H1 (cell line): ENCODE results near the gene SSNA1. TPM values are rescaled to one million over a fixed set of nuclear protein-coding genes. Genes with fewer than 3 reads are reported as not detected.
"Not testable (repeated sequence)": the region's sequence is repeated elsewhere in the genome, so short reads cannot be mapped to it uniquely, and the experiment has no call there.

Experiments used
- CTCF ChIA-PET: fragments of 300-600 bp; sonication (Branson Sonifier 250); formaldehyde crosslinking; loops from one replicate; lab custom pipeline; 2021; ENCODE audit not compliant: partially characterized antibody; lab: Charles Lee
- POLR2A ChIA-PET: fragments of 300-600 bp; sonication (Branson Sonifier 250); formaldehyde crosslinking; loops from one replicate; lab custom pipeline; 2021; ENCODE audit warnings: inconsistent platforms; ENCODE audit not compliant: partially characterized antibody; lab: Charles Lee
- DNase-seq, 2 experiments: peaks; one replicate each; pipeline versions ENCODE4 v3.0.0 to v3.0.0-alpha.2; 2010 to 2022; ENCODE audit warnings: low spot score in 2 of 2, low read depth in 1 of 2, mixed read lengths in 1 of 2
- FAIRE-seq: peaks from 2 replicates; lab custom pipeline; 2011; peaks lifted over from hg19 to GRCh38; lab: Jason Lieb, UNC
- H2AFZ ChIP-seq: 2 replicates; pipeline ENCODE4 v1.8.1; 2012; ENCODE audit warnings: low read length, inconsistent platforms
- H2AK5ac ChIP-seq: 2 replicates; pipeline ENCODE4 v1.6.1; 2013; ENCODE audit warnings: low read depth, low read length
- H2BK120ac ChIP-seq: replicated peaks from 2 replicates; pipeline ENCODE3; 2013; ENCODE audit warnings: low read depth, low read length, inconsistent platforms
- H2BK12ac ChIP-seq: 2 replicates; pipeline ENCODE4 v1.6.1; 2013; ENCODE audit warnings: low read depth, low read length
- H2BK15ac ChIP-seq: 2 replicates; pipeline ENCODE4 v1.6.1; 2013; ENCODE audit warnings: low read length
- H2BK20ac ChIP-seq: 2 replicates; pipeline ENCODE4 v1.6.1; 2013; ENCODE audit warnings: low read length
- H2BK5ac ChIP-seq: 2 replicates; pipeline ENCODE4 v1.6.1; 2013; ENCODE audit warnings: low read depth, low read length
- H3K14ac ChIP-seq: 2 replicates; pipeline ENCODE4 v1.6.1; 2013; ENCODE audit warnings: inconsistent platforms; ENCODE audit not compliant: insufficient read length
- H3K18ac ChIP-seq: 2 replicates; pipeline ENCODE4 v1.6.1; 2013; ENCODE audit warnings: low read length; ENCODE audit errors: extremely low read depth
- H3K23ac ChIP-seq: 2 replicates; pipeline ENCODE4 v1.6.1; 2013; ENCODE audit warnings: inconsistent platforms; ENCODE audit not compliant: insufficient read length
- H3K23me2 ChIP-seq: 2 replicates; pipeline ENCODE4 v1.6.1; 2013; ENCODE audit warnings: low read depth, low read length
- H3K27ac ChIP-seq: 2 replicates; pipeline ENCODE4 v1.6.1; 2011; ENCODE audit warnings: low read depth, low read length, inconsistent platforms
- H3K27me3 ChIP-seq, 4 experiments: replicated peaks in 1 of 4; 1 replicate in 1 of 4; 2 replicates in 3 of 4; pipeline versions ENCODE4 v1.6.1 to v1.8.1; 2011 to 2013; ENCODE audit warnings: low read length in 3 of 4, mild to moderate bottlenecking in 3 of 4, inconsistent platforms in 2 of 4, mixed read lengths in 2 of 4, moderate library complexity in 1 of 4; ENCODE audit not compliant: control insufficient read depth in 3 of 4, insufficient read depth in 3 of 4; ENCODE audit errors: extremely low read depth in 1 of 4
- H3K36me3 ChIP-seq, 4 experiments: 2 replicates each; pipeline versions ENCODE4 v1.6.1 to v1.8.1; 2011 to 2013; ENCODE audit warnings: mild to moderate bottlenecking in 4 of 4, low read length in 3 of 4, moderate library complexity in 2 of 4, control low read depth in 1 of 4, inconsistent platforms in 1 of 4; ENCODE audit not compliant: insufficient read depth in 4 of 4, control insufficient read depth in 2 of 4
- H3K4ac ChIP-seq: replicated peaks from 2 replicates; pipeline ENCODE3; 2013; ENCODE audit warnings: low read length, low read depth, mixed read lengths, inconsistent platforms; ENCODE audit not compliant: insufficient read length
- H3K4me1 ChIP-seq, 4 experiments: replicated peaks in 1 of 4; 1 replicate in 1 of 4; 2 replicates in 3 of 4; pipeline versions ENCODE4 v1.6.1 to v1.8.1; 2011 to 2013; ENCODE audit warnings: low read length in 3 of 4, inconsistent platforms in 2 of 4, mixed read lengths in 1 of 4; ENCODE audit not compliant: insufficient read depth in 4 of 4, control insufficient read depth in 3 of 4
- H3K4me2 ChIP-seq, 2 experiments: 2 replicates each; pipeline versions ENCODE4 v1.6.1 to v1.8.1; 2011 to 2013; ENCODE audit warnings: low read depth in 2 of 2, low read length in 2 of 2, control low read depth in 1 of 2, inconsistent platforms in 1 of 2, mild to moderate bottlenecking in 1 of 2; ENCODE audit not compliant: insufficient read depth in 1 of 2
- H3K4me3 ChIP-seq, 4 experiments: fragments of 200-600, 300-600 bp in 1 of 4; sonication (generic), shearing (Covaris generic), sonication (Bioruptor Twin) in 1 of 4; 2 replicates each; pipeline versions ENCODE4 v1.5.1 to v1.8.1; 2011 to 2016; ENCODE audit warnings: low read length in 4 of 4, low read depth in 3 of 4, control low read depth in 2 of 4, inconsistent platforms in 2 of 4, mild to moderate bottlenecking in 2 of 4, mixed read lengths in 1 of 4, moderate library complexity in 1 of 4; ENCODE audit not compliant: insufficient read depth in 2 of 4; ENCODE audit errors: extremely low read depth in 1 of 4
- H3K56ac ChIP-seq: replicated peaks from 2 replicates; pipeline ENCODE3; 2013; ENCODE audit warnings: low read depth, mild to moderate bottlenecking, mixed read lengths, low read length, inconsistent platforms; ENCODE audit not compliant: insufficient read length
- H3K79me1 ChIP-seq: 2 replicates; pipeline ENCODE4 v1.6.1; 2013; ENCODE audit warnings: low read depth, low read length, control low read depth
- H3K79me2 ChIP-seq, 2 experiments: 2 replicates each; pipeline versions ENCODE4 v1.6.1 to v1.8.1; 2012 to 2013; ENCODE audit warnings: low read length in 2 of 2, mild to moderate bottlenecking in 2 of 2, inconsistent platforms in 1 of 2; ENCODE audit not compliant: insufficient read depth in 2 of 2, control insufficient read depth in 1 of 2
- H3K9ac ChIP-seq, 4 experiments: replicated peaks in 1 of 4; 1 replicate in 1 of 4; 2 replicates in 3 of 4; pipeline versions ENCODE4 v1.6.1 to v1.8.1; 2011 to 2013; ENCODE audit warnings: low read depth in 3 of 4, low read length in 3 of 4, control low read depth in 2 of 4, mild to moderate bottlenecking in 2 of 4, moderate library complexity in 2 of 4, inconsistent platforms in 1 of 4; ENCODE audit errors: extremely low read depth in 1 of 4
- H3K9me3 ChIP-seq, 2 experiments: 2 replicates each; pipeline versions ENCODE4 v1.6.1 to v1.8.1; 2012 to 2013; ENCODE audit warnings: mild to moderate bottlenecking in 2 of 2, moderate library complexity in 2 of 2, control low read depth in 1 of 2, inconsistent platforms in 1 of 2, low read depth in 1 of 2, low read length in 1 of 2, mixed read lengths in 1 of 2; ENCODE audit not compliant: insufficient read depth in 2 of 2
- H4K20me1 ChIP-seq, 2 experiments: replicated peaks in 1 of 2; 2 replicates each; pipeline versions ENCODE3 to v1.8.1; 2011 to 2013; ENCODE audit warnings: inconsistent platforms in 2 of 2, low read length in 2 of 2, mild to moderate bottlenecking in 1 of 2; ENCODE audit not compliant: insufficient read depth in 2 of 2, control insufficient read depth in 1 of 2
- H4K5ac ChIP-seq: 2 replicates; pipeline ENCODE4 v1.6.1; 2013; ENCODE audit warnings: low read length, low read depth, mixed read lengths, inconsistent platforms; ENCODE audit not compliant: insufficient read length
- H4K8ac ChIP-seq: 2 replicates; pipeline ENCODE4 v1.8.0; 2013; ENCODE audit warnings: mild to moderate bottlenecking, moderate library complexity, low read length, inconsistent platforms; ENCODE audit not compliant: insufficient read depth; ENCODE audit errors: extremely low read depth
- H4K91ac ChIP-seq: replicated peaks from 2 replicates; pipeline ENCODE3; 2013; ENCODE audit warnings: low read length, mixed read lengths, inconsistent platforms; ENCODE audit not compliant: insufficient read length
- WGBS, 2 experiments: shearing (Covaris generic) in 1 of 2; methylation state at CpG; one replicate each; pipeline versions ENCODE4 v1.1.6 to v1.1.7; 2013 to 2015; ENCODE audit warnings: low lambda C conversion rate in 2 of 2, mixed read lengths in 2 of 2, inconsistent platforms in 1 of 2, low coverage in 1 of 2, missing lambda C conversion rate in 1 of 2; ENCODE audit not compliant: insufficient replicate concordance in 2 of 2, insufficient coverage in 1 of 2, insufficient read length in 1 of 2; ENCODE audit errors: extremely low coverage in 1 of 2, missing lambda C conversion rate in 1 of 2; 5-methylcytosine and 5-hydroxymethylcytosine counted together
- microRNA-seq, 2 experiments: library from miRNA; unstranded; fragments of <30 nt; microRNA quantifications; one replicate each; pipeline versions ENCODE4 to v1.2.0, GENCODE V29; 2016 to 2020; ENCODE audit warnings: borderline microRNAs expressed in 2 of 2, borderline number of aligned reads in 2 of 2, borderline replicate concordance in 1 of 2
- polyA plus RNA-seq, 7 experiments: library from polyadenylated mRNA; depleted of rRNA in 3 of 7; stranded (reverse) in 5 of 7; unstranded in 2 of 7; fragments of >200 nt in 5 of 7; fragments of 200-250 nt in 2 of 7; gene quantifications; 1 replicate in 5 of 7; 2 replicates in 1 of 7; 4 replicates in 1 of 7; pipeline versions ENCODE4 v1.2.1 to v1.2.3, GENCODE V29; 2011 to 2013; ENCODE audit warnings: missing spikeins in 2 of 7, mixed read lengths in 2 of 7
- small RNA-seq: library from polyadenylated mRNA; stranded (forward); fragments of <200 nt; extraction: miRNeasy Mini kit (QIAGEN cat#:217004); gene quantifications from one replicate; pipeline ENCODE3, GENCODE V24; 2013; ENCODE audit not compliant: insufficient read depth
- total RNA-seq: library from RNA; stranded (reverse); fragmentation: NEBNext Ultra II Directional; extraction: Animal tissue kit (Norgen Biotek cat#: 25700); gene quantifications from 2 replicates; pipeline ENCODE4 v1.2.1, GENCODE V29; 2021

The SSNA1 gene
- total and polyA plus RNA-seq, 2 of the 8 experiments (the other 6 are each of a cell fraction or from before 2014, with no cell fraction given), result 87.3 to 157 TPM

- not testable (repeated sequence) for H3K27ac ChIP-seq
These were observed 51.2 kb downstream of the SSNA1 start for GRCh38 chr9:137239541-137240200.

More at GRCh38 chr9:137239541-137240200, 51.2 kb downstream of the SSNA1 start:
- H3K36me3 ChIP-seq, result peaks cover 6 to 18% (median 15%) of the 10 kb centered on the region in 4 experiments; a peak in 7 of 8 replicates
- not testable (repeated sequence) for H2BK5ac ChIP-seq, H3K23ac ChIP-seq, H3K23me2 ChIP-seq, H2BK12ac ChIP-seq, DNase-seq, FAIRE-seq, H3K14ac ChIP-seq, H4K91ac ChIP-seq, H2BK20ac ChIP-seq, H3K27me3 ChIP-seq, H3K79me1 ChIP-seq, H3K9me3 ChIP-seq, H3K4ac ChIP-seq, H2BK120ac ChIP-seq, H4K8ac ChIP-seq, H2BK15ac ChIP-seq, H2AK5ac ChIP-seq, H3K18ac ChIP-seq, H2AFZ ChIP-seq, H4K5ac ChIP-seq
- ChIA-PET POLR2A (interaction anchor here (0.6 to 69.9 kb wide), 12 partner anchors 5 to 215 kb away, joined by 3 to 1462 read pairs (median 5); partner anchors contain the start of genes CYSRT1, LRRC26, NDOR1 and NELFB), CTCF (interaction anchor here (0.6 to 9.1 kb wide), 9 partner anchors 14 to 101 kb away, joined by 3 to 113 read pairs (median 4); partner anchors contain the start of genes CYSRT1, RNF208 and RNF224)
- H3K4me2 ChIP-seq, result peak overlapping the region; percentile 49 to 75
- peak overlapping the region; percentile 64 to 83 (median 70) for H3K4me3 ChIP-seq
- peaks cover 0 to 25% (median 17%) of the 10 kb centered on the region in 4 experiments; a peak in 6 of 7 replicates for H3K4me1 ChIP-seq
- peak overlapping the region; percentile 77 for H3K56ac ChIP-seq
- H3K79me2 ChIP-seq, result peaks cover 0 to 20% of the 10 kb centered on the region in 2 experiments; a peak in 2 of 4 replicates
- peaks cover 22 to 23% of the 10 kb centered on the region in 2 experiments for H4K20me1 ChIP-seq
- peak overlapping the region in 2 of 4 experiments; percentile 56 to 59; a peak in 2 of 7 replicates for H3K9ac ChIP-seq
- 39% methylated on average over 17 of the region's 27 CpGs; no CpG with 5 or more reads in 1 of the 2 experiments for WGBS, 2 experiments

Small RNA genes lying within 50 kb of the gene (microRNA-seq; reads per million reads assigned to microRNA genes)
- 0 reads per million in 2 experiments for gene MIR3621

Small RNA genes lying within 50 kb of the gene (small RNA-seq; reads per million reads assigned to genes)
- gene MIR3621, result not detected

Other genes with a start within 250 kb of the SSNA1 start
Only the 30 nearest of the 33 such genes appear.
- 2.2 and 2.3 TPM in 2 replicates for gene PTGDS, start 211.2 kb upstream of the SSNA1 start, total RNA-seq
- gene PTGDS, start 211.2 kb upstream of the SSNA1 start, polyA plus RNA-seq (2011; rRNA removed), result 1.7 and 2.5 TPM in 2 replicates
- 0.15 TPM in 1 of 2 replicates, not detected in the other for gene LCNL1, start 205.7 kb upstream of the SSNA1 start, total RNA-seq
- gene LCNL1, start 205.7 kb upstream of the SSNA1 start, polyA plus RNA-seq (2011; rRNA removed), result 0.11 and 0.35 TPM in 2 replicates
- gene PAXX, start 196.3 kb upstream of the SSNA1 start, total RNA-seq, result 40.8 and 43.4 TPM in 2 replicates
- 45.9 and 56.8 TPM in 2 replicates for gene PAXX, start 196.3 kb upstream of the SSNA1 start, polyA plus RNA-seq (2011; rRNA removed)
- not detected in 2 replicates for gene CLIC3, start 192.1 kb upstream of the SSNA1 start, total RNA-seq
- 0.12 and 0.33 TPM in 2 replicates for gene CLIC3, start 192.1 kb upstream of the SSNA1 start, polyA plus RNA-seq (2011; rRNA removed)
- gene ABCA2, start 160.4 kb upstream of the SSNA1 start, total RNA-seq, result 12.5 and 15.2 TPM in 2 replicates
- gene ABCA2, start 160.4 kb upstream of the SSNA1 start, polyA plus RNA-seq (2011; rRNA removed), result 14.3 and 21.9 TPM in 2 replicates
- not detected in 2 replicates for gene FUT7, start 156.6 kb upstream of the SSNA1 start, total RNA-seq
- gene FUT7, start 156.6 kb upstream of the SSNA1 start, polyA plus RNA-seq (2011; rRNA removed), result not detected in 2 replicates
- gene NPDC1, start 142.5 kb upstream of the SSNA1 start, total RNA-seq, result 41.9 and 44.1 TPM in 2 replicates
- 26.2 and 43.6 TPM in 2 replicates for gene NPDC1, start 142.5 kb upstream of the SSNA1 start, polyA plus RNA-seq (2011; rRNA removed)
- 3.2 and 3.8 TPM in 2 replicates for gene ENTPD2, start 134.6 kb upstream of the SSNA1 start, total RNA-seq
- 0.65 and 1.9 TPM in 2 replicates for gene ENTPD2, start 134.6 kb upstream of the SSNA1 start, polyA plus RNA-seq (2011; rRNA removed)
- 30.3 and 32.1 TPM in 2 replicates for gene SAPCD2, start 118.1 kb upstream of the SSNA1 start, total RNA-seq
- gene SAPCD2, start 118.1 kb upstream of the SSNA1 start, polyA plus RNA-seq (2011; rRNA removed), result 12.7 and 17.3 TPM in 2 replicates
- gene UAP1L1, start 111.2 kb upstream of the SSNA1 start, total RNA-seq, result 5.4 and 5.5 TPM in 2 replicates
- gene UAP1L1, start 111.2 kb upstream of the SSNA1 start, polyA plus RNA-seq (2011; rRNA removed), result 2.0 and 3.5 TPM in 2 replicates
- 35.1 and 36.3 TPM in 2 replicates for gene MAN1B1, start 101.7 kb upstream of the SSNA1 start, total RNA-seq
- 33.7 and 36.5 TPM in 2 replicates for gene MAN1B1, start 101.7 kb upstream of the SSNA1 start, polyA plus RNA-seq (2011; rRNA removed)
- gene DPP7, start 73.9 kb upstream of the SSNA1 start, total RNA-seq, result 21.2 and 21.5 TPM in 2 replicates
- 26.8 and 34.7 TPM in 2 replicates for gene DPP7, start 73.9 kb upstream of the SSNA1 start, polyA plus RNA-seq (2011; rRNA removed)
- gene GRIN1, start 49.5 kb upstream of the SSNA1 start, total RNA-seq, result 2.1 TPM in 2 replicates
- gene GRIN1, start 49.5 kb upstream of the SSNA1 start, polyA plus RNA-seq (2011; rRNA removed), result 0.48 and 1.3 TPM in 2 replicates
- 0.34 and 0.36 TPM in 2 replicates for gene LRRC26, start 18.6 kb upstream of the SSNA1 start, total RNA-seq
- gene LRRC26, start 18.6 kb upstream of the SSNA1 start, polyA plus RNA-seq (2011; rRNA removed), result 0.85 and 1.0 TPM in 2 replicates
- gene TMEM210, start 16.6 kb upstream of the SSNA1 start, total RNA-seq, result not detected in 2 replicates
- gene TMEM210, start 16.6 kb upstream of the SSNA1 start, polyA plus RNA-seq (2011; rRNA removed), result not detected in 2 replicates
- gene ANAPC2, start 116 bp upstream of the SSNA1 start, total RNA-seq, result 37.7 and 41.9 TPM in 2 replicates
- 30.2 and 44.3 TPM in 2 replicates for gene ANAPC2, start 116 bp upstream of the SSNA1 start, polyA plus RNA-seq (2011; rRNA removed)
- gene TPRN, start 12.1 kb downstream of the SSNA1 start, total RNA-seq, result 23.2 and 27.2 TPM in 2 replicates
- gene TPRN, start 12.1 kb downstream of the SSNA1 start, polyA plus RNA-seq (2011; rRNA removed), result 9.7 and 14.9 TPM in 2 replicates
- 44.1 and 44.2 TPM in 2 replicates for gene TMEM203, start 17.0 kb downstream of the SSNA1 start, total RNA-seq
- gene TMEM203, start 17.0 kb downstream of the SSNA1 start, polyA plus RNA-seq (2011; rRNA removed), result 57.1 and 67.1 TPM in 2 replicates
- 32.3 and 33.2 TPM in 2 replicates for gene NDOR1, start 17.0 kb downstream of the SSNA1 start, total RNA-seq
- gene NDOR1, start 17.0 kb downstream of the SSNA1 start, polyA plus RNA-seq (2011; rRNA removed), result 25.7 and 42.4 TPM in 2 replicates
- 7.7 and 8.9 TPM in 2 replicates for gene RNF208, start 33.6 kb downstream of the SSNA1 start, total RNA-seq
- 2.7 and 4.8 TPM in 2 replicates for gene RNF208, start 33.6 kb downstream of the SSNA1 start, polyA plus RNA-seq (2011; rRNA removed)
- 1.0 and 1.6 TPM in 2 replicates for gene CYSRT1, start 36.5 kb downstream of the SSNA1 start, total RNA-seq
- gene CYSRT1, start 36.5 kb downstream of the SSNA1 start, polyA plus RNA-seq (2011; rRNA removed), result 6.5 and 7.6 TPM in 2 replicates
- gene RNF224, start 38.8 kb downstream of the SSNA1 start, total RNA-seq, result 0.17 TPM in 1 of 2 replicates, not detected in the other
- 0.24 and 0.25 TPM in 2 replicates for gene RNF224, start 38.8 kb downstream of the SSNA1 start, polyA plus RNA-seq (2011; rRNA removed)
- gene SLC34A3, start 42.2 kb downstream of the SSNA1 start, total RNA-seq, result not detected in 2 replicates
- gene SLC34A3, start 42.2 kb downstream of the SSNA1 start, polyA plus RNA-seq (2011; rRNA removed), result 0.06 and 0.08 TPM in 2 replicates
- gene TUBB4B, start 52.6 kb downstream of the SSNA1 start, total RNA-seq, result 307 and 311 TPM in 2 replicates
- 280 and 342 TPM in 2 replicates for gene TUBB4B, start 52.6 kb downstream of the SSNA1 start, polyA plus RNA-seq (2011; rRNA removed)
- not detected in 2 replicates for gene STPG3, start 62.6 kb downstream of the SSNA1 start, total RNA-seq
- 0.14 TPM in 1 of 2 replicates, not detected in the other for gene STPG3, start 62.6 kb downstream of the SSNA1 start, polyA plus RNA-seq (2011; rRNA removed)
- gene NELFB, start 66.7 kb downstream of the SSNA1 start, total RNA-seq, result 70.8 and 78.0 TPM in 2 replicates
- gene NELFB, start 66.7 kb downstream of the SSNA1 start, polyA plus RNA-seq (2011; rRNA removed), result 57.6 and 86.5 TPM in 2 replicates
- 9.2 and 9.3 TPM in 2 replicates for gene TOR4A, start 89.0 kb downstream of the SSNA1 start, total RNA-seq
- 8.4 and 11.4 TPM in 2 replicates for gene TOR4A, start 89.0 kb downstream of the SSNA1 start, polyA plus RNA-seq (2011; rRNA removed)
- gene NRARP, start 113.6 kb downstream of the SSNA1 start, total RNA-seq, result 35.4 and 37.2 TPM in 2 replicates
- 32.5 and 52.0 TPM in 2 replicates for gene NRARP, start 113.6 kb downstream of the SSNA1 start, polyA plus RNA-seq (2011; rRNA removed)
- 7.0 and 7.2 TPM in 2 replicates for gene EXD3, start 234.5 kb downstream of the SSNA1 start, total RNA-seq
- 9.4 and 12.7 TPM in 2 replicates for gene EXD3, start 234.5 kb downstream of the SSNA1 start, polyA plus RNA-seq (2011; rRNA removed)
- gene NOXA1, start 234.7 kb downstream of the SSNA1 start, total RNA-seq, result 0.34 and 0.55 TPM in 2 replicates
- gene NOXA1, start 234.7 kb downstream of the SSNA1 start, polyA plus RNA-seq (2011; rRNA removed), result 0.91 and 1.5 TPM in 2 replicates